ENCODE measurements around the gene PRDM15.

Gene PRDM15

GRCh38 chr21:41848958-41849580 lies 30.1 kb downstream of the PRDM15 start:
- DNase-seq (ENCODE audit: low spot score): no peak
- ChIA-PET CTCF (interaction anchor here (0.6 kb wide), 2 partner anchors 15 to 170 kb away, joined by 3 to 4 read pairs; no protein-coding TSS in a partner anchor), POLR2A (ENCODE audit: low non-redundant PET) (interaction anchor here (0.5 kb wide), 1 partner anchor 8 kb away, joined by 4 read pairs; no protein-coding TSS in a partner anchor)
- no peak for TF ChIP-seq CTCF (conservative IDR thresholded peaks at IDR 0.05; ENCODE audit: low read depth)
- peak overlapping the region; percentile 19 for H3K27ac ChIP-seq

GRCh38 chr21:41848533-41848932 lies 30.6 kb downstream of the PRDM15 start:
- no peak overlapping the region for H3K27ac ChIP-seq
- ChIA-PET POLR2A (ENCODE audit: low non-redundant PET) (no interaction called here), CTCF (interaction anchor here (0.6 kb wide), 1 partner anchor 170 kb away, joined by 4 read pairs; no protein-coding TSS in a partner anchor)
- no peak for DNase-seq (ENCODE audit: low spot score)
- TF ChIP-seq CTCF (conservative IDR thresholded peaks at IDR 0.05; ENCODE audit: low read depth): no peak

GRCh38 chr21:41847066-41847804 lies 31.9 kb downstream of the PRDM15 start:
- CTCF ChIA-PET: interaction anchor here (0.6 kb wide), 1 partner anchor 461 kb away, joined by 3 read pairs; no protein-coding TSS in a partner anchor

GRCh38 chr21:41846536-41846935 lies 32.6 kb downstream of the PRDM15 start:
- TF ChIP-seq CTCF (conservative IDR thresholded peaks at IDR 0.05; ENCODE audit: low read depth): no peak
- ChIA-PET CTCF (no interaction called here), POLR2A (ENCODE audit: low non-redundant PET) (no interaction called here)

More at GRCh38 chr21:41847066-41847804, 31.9 kb downstream of the PRDM15 start:
- TF ChIP-seq CTCF (conservative IDR thresholded peaks at IDR 0.05; ENCODE audit: low read depth): no peak
- POLR2A ChIA-PET (ENCODE audit: low non-redundant PET): no interaction called here
- no peak for DNase-seq (ENCODE audit: low spot score)
- peak overlapping the region; percentile 41 for H3K27ac ChIP-seq

GRCh38 chr21:41846033-41846317 lies 33.2 kb downstream of the PRDM15 start:
- CTCF ChIA-PET: no interaction called here
- H3K27ac ChIP-seq: peak overlapping the region; percentile 41
- DNase-seq (ENCODE audit: low spot score): no peak
- no peak for TF ChIP-seq CTCF (conservative IDR thresholded peaks at IDR 0.05; ENCODE audit: low read depth)
- POLR2A ChIA-PET (ENCODE audit: low non-redundant PET): no interaction called here

More at GRCh38 chr21:41846536-41846935, 32.6 kb downstream of the PRDM15 start:
- H3K27ac ChIP-seq: peak overlapping the region; percentile 41
- DNase-seq (ENCODE audit: low spot score): no peak

- DNase-seq (ENCODE audit: low spot score): no peak
- ChIA-PET CTCF (no interaction called here), POLR2A (ENCODE audit: low non-redundant PET) (no interaction called here)
- H3K27ac ChIP-seq: peak overlapping the region; percentile 41
- TF ChIP-seq CTCF (conservative IDR thresholded peaks at IDR 0.05; ENCODE audit: low read depth): no peak
Measured at GRCh38 chr21:41845310-41846032, 33.7 kb downstream of the PRDM15 start.

Measured in RWPE1 (cell line).